Non-pigmented ciliary epithelial cell (primary cell): ENCODE data around the gene FOXG1.

ENCODE experiments used
- DNase-seq: peaks from one replicate; pipeline ENCODE4 v3.0.0-alpha.2; 2010; ENCODE audit warnings: low read depth

The FOXG1 gene

GRCh38 chr14:28766469-28766955, at the start of gene FOXG1:
Gene FOXG1 (plus strand): TSS chr14:28766787. CDS start chr14:28767280, 493 bp downstream.
- DNase-seq: no peak

DNA sequence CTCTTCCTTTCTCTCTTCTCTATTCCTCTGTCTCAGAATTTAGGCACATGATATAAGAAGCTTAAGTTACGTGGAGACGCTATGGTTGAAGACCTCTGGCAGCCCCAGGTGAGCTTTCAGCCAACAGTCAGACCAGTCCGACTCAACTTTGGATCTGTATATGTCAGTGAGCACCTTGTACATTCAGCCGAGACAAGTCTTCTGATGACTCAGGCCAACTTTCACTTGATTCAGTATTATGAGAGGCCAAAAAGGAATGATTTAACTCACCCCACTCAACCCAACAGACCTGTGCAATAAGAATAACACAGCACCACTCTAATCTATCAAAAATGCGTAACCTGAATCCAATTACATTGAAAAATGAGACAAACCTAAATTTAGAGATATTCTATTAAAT, 47.5 kb upstream of the FOXG1 start:
- no peak for DNase-seq

DNA sequence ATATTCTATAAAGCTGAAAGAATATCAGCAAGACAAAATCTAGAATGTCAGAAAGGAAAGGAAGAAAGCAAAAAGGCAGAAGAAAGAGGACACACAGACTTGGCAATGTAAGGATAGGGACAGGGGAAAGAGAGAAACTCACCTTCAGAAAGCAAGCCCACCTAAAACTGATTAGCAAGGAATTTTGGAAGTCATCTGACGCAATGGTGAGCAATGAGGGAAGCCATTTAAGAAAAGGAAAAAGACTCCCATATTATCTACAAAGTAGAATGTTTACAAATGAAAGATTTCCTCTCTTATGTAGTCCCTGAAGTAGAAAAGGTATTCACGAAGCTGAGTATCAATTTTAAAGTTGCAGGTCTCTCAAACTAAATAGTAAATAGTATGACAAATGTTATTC, 35.2 kb upstream of the FOXG1 start:
- no peak for DNase-seq

GRCh38 chr14:28742171-28742846, 24.3 kb upstream of the FOXG1 start:
- no peak for DNase-seq

DNA sequence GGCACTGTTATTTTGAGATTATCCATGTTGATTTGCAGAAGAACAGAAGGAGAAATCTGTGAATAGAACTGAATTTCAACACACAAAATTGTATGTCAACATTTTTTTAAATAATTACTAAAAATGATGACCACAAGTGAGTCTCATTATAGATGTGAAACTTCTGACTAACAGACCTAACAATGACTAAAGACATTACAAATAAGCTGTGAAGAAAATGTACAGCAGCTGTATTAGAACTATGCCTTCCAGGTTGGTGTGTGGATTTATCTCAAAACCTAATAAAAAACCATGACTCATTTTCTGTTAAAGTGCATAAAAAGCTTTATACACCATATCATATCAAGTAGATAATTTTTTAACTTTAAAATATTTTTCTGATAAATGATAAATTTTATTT, 22.5 kb upstream of the FOXG1 start:
- DNase-seq: no peak

- no peak for DNase-seq
Measured at GRCh38 chr14:28745176-28745575, 21.4 kb upstream of the FOXG1 start.

DNA sequence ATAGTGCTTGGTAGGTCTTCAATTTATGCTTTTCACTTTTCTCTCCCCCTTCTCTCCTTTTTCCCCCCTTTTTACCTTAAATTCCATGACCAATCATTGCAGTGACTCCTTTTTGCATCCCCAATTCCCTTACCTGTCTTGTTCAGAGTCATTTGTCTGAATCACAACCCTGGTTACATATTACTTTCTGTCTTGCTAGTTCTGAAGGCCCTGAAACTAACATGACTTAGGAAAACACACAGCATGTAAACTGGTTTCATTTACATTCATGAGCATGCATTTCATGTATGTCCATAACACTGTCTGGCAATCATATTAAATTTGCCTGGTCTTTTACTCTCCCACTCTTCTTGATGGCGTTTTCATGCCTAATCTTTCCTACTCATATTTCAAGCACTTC, 20.3 kb upstream of the FOXG1 start:
- DNase-seq: no peak

DNA sequence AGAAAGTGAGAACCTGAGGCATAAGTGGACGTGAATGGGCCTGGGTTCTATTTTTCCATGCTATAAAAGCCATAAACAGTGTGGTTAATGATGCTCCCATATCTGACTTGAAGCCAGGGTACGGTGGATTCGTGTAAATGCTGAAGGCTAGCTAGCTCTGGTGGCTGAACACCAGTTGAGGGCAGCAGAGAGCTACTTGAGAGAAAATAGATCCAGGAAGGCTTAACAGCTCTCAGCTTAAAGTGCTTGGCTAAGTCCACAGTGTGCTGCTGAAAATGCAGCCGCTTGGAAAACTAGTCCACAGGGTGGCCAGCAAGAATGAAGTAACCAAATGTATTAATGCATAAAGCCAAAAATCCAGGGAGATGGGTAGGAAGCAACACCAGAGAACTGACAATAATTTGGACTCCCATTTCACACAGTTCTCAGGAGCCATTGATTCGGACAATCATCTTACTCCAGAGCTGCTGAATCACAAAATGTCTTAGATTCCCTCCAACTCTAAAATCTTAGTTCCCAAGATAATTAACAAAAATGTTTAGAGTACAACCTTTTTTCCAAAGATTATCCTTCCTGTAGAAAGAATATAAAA, 15.0 kb upstream of the FOXG1 start:
- no peak for DNase-seq

GRCh38 chr14:28754209-28754985, 12.2 kb upstream of the FOXG1 start:
- no peak for DNase-seq

GRCh38 chr14:28755198-28755815, 11.3 kb upstream of the FOXG1 start:
- no peak for DNase-seq

GRCh38 chr14:28755884-28756268, 10.7 kb upstream of the FOXG1 start:
- DNase-seq: no peak

GRCh38 chr14:28756269-28756883, 10.2 kb upstream of the FOXG1 start:
- DNase-seq: no peak

GRCh38 chr14:28756884-28757570, 9.6 kb upstream of the FOXG1 start:
- no peak for DNase-seq

DNA sequence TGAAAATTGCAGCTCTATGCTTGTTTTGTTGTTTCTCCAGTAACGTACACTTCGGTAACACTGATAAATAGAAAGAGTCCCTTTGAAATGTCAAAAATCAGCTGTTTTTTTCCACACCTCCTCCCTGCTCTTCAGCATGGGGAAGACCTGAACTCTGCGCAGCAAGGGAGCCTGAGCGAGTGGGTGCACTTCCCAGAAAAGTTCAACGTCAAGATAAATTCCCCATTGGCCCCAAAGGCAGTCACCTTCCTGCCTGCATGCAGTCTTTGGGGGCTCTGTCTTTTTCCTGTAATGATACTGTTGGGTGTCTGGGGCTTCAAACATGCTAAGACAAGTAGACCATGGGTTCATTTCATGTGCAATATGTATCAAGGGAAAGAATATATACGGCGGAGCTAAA, 8.8 kb upstream of the FOXG1 start:
- DNase-seq: no peak

- DNase-seq: no peak
Measured at GRCh38 chr14:28758253-28758884, 8.2 kb upstream of the FOXG1 start.

DNA sequence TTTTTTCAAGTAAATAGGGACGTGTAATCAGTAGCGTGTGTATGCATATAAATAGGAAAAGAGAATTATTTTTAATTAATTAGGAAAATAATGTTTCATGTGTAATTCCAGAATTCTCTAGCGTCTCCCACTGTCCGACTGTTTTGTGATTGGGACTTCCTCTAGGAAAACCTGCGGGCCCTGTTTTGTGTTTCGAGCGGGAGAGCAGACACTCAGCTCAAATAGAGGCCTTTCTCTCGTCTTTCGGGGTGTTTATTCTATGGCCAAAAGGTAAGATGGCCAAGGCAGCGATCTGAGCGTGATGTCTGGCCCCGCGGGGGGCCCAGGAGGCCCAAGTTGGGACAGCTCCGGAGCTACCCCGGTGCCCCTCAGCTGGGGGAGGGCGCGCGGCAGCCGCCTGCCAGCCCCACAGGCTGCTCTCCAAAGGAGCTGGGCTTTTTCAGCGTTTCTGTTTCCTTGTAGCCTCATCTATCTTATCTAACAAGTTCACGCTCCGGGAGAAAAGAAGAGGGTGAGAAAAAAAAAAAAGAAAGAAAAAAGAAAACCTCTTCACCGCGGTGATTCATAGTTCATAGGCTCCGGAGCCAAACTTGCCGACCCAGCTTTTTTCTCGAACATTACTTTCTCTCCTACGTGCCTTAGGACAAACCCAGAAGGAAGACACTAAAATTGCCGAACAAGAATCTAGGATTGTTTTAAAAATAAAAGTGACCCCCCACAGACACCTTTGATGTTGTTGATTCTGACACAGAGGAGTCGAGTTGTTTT, 7.5 kb upstream of the FOXG1 start:
- no peak for DNase-seq

- DNase-seq: no peak
Measured at GRCh38 chr14:28759653-28760313, 6.8 kb upstream of the FOXG1 start.

- no peak for DNase-seq
Measured at GRCh38 chr14:28760431-28760996, 6.1 kb upstream of the FOXG1 start.
